Measurements from ENCODE around the gene ADAM19.
A peak's percentile ranks its signal among the peaks of the same experiment; 100 is the strongest.
"Not testable (repeated sequence)": the region's sequence is repeated elsewhere in the genome, so short reads cannot be mapped to it uniquely, and the experiment has no call there.

The ADAM19 gene

GRCh38 chr5:157458835-157459234 lies 116.7 kb downstream of the ADAM19 start:
- DNase-seq, result no peak

DNA sequence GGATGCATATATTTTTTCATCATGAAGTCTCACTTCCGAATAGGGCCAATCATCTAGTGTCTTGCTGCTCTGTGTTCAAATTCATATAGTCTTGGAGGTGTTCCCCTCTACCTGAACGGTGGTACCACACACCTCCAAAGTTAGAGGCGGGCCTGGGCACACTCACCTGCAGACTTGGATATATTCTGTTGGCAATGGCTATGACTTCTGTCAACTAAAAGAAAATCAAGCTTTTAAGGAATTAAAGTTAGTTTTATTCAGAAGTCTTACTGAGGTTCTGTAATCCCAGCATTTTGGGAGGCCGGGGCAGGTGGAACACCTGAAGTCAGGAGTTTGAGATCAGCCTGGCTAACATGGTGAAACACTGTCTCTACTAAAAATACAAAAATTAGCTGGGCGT lies 118.2 kb downstream of the ADAM19 start:
- DNase-seq, result no peak

DNA sequence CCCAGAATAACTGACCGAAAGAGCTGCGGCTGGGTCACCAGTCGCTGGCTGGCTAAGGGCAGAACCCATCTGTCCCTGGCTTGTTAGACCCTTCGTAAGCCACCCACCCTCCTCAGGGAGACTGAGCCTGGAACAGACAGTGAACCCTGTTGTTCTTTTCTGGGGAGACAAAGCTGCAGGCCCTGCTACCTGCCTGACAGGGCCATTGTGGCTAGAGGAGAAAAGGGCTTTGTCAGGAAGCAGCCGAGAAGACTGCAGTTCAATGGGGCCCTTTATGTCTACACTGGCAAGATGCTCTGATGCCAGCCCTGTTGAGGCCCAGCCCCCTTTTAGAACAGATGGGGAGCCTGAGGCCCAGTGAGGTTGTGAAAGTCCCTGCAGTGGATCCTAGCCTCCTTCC lies 119.3 kb downstream of the ADAM19 start:
- DNase-seq, result no peak

DNA sequence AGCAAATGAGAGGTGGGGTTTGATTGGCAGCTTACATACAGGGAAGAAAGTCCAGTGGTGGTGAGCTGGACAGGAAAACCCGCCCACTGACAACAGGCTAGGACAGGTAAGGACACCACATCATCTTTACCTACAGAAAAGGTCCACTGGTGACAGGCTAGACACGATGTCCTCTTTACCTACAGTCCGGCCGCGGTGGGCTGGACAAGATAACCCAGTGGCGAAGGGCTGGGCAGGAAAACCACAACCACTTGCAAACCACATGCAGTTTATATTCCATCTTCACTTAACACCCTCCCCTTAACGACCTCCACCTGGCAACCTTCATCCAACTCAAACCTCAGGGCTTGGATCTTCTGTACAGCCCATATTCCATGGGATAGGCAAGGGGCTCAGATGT lies 120.5 kb downstream of the ADAM19 start:
- no peak for DNase-seq

DNA sequence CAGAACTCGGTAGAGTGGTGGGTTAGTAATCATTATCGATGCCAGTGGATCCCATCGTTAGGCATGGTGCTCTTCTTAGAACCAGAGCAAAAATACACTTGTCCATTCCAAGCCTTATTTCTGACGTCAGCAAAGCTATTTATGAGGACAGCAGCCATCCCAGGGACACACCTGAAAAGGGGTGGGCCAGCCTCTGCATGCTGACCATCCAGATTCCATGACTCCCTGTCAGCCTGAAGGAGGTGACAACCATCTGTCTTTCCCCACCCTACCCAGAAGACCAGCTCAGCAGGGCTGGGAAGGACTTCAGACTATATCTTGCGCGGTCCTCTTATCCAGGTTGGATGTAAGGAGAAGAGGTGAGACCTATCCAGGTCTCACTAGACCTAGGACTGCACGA lies 121.3 kb downstream of the ADAM19 start:
- DNase-seq, result no peak

DNA sequence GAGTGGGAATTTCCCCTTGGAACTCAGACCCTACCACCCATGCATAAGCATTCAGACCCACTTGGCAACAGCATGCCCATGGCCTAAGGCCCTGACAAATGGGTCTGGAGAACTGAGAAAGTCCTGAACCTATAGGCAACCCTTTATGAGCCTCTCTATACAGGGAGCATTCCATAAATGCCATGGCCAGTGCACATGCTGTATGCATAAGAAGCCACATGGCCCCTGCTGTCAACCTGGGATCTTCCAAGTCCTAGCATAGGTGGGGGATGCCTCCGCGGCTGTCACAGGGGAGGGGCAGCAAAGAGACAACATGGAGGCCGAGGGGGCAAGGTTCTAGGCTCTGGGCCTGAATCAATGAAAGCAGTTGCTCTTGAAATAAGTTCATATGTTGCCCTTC lies 123.8 kb downstream of the ADAM19 start:
- DNase-seq, result no peak

DNA sequence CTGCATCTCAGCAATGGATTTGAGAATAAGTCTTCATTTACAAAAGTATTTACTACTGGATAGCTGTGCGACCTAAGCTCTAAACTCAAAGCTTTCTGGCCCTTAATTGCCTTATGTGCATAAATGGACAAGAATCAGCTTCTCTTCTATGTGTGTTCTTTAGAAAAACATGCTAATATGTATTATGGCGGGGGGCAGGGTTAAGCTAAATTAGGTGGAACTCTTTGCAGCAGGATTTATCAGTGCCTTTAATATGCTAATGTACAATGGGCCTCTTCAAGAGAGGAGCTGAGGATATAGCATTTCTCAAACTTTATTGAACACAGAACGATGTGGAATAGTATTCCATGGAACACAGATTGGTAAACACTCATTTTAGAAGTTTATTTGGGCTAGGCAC lies 125.6 kb downstream of the ADAM19 start:
- DNase-seq, result no peak

- no peak for DNase-seq
These were observed 126.4 kb downstream of the ADAM19 start for GRCh38 chr5:157449011-157449723.

DNA sequence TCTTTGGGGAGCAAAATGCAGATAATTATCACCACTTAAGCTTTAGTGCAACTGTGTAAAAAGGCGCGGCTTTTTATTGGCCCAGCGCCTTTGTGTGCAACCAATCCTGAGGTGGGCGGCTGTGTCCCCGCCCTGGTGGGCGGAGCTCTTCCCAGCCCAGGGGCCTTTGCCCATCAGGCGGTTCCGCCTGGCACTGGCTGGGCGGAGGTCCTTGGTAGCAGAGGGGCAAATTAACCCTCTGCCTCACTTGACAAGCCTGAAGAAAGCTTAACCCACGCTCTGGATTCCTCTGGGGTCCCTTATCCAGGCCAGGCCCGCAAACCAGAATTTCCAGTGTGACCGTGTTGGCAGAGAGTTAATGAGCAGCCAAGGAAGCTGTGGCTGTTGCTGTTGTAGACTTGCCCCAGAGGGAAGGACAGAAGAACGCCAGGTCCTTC lies 128.4 kb downstream of the ADAM19 start:
- DNase-seq, result no peak

DNA sequence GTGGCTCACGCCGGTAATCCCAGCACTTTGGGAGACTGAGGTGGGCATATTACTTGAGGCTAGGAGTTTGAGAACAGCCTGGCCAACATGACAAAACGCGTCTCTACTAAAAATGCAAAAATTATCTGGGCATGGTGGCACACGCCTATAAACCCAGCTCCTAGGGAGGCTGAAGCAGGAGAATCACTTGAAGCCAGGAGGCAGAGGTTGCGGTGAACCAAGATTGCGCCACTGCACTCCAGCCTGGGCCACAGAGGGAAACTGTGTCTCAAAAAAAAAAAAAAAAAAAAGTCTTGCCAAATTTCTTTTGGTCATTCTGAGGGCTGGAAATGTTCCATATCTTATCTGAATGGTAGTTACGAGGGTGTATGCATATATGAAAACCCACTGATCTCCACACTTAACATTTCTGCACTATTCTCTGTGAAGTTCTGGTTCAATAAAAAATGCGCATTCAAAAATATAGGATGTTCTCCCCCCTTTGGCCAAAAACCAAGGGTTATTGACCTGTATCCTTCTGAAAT lies 129.1 kb downstream of the ADAM19 start:
- no peak for DNase-seq

- DNase-seq, result no peak
These were observed 129.7 kb downstream of the ADAM19 start for GRCh38 chr5:157445745-157446411.

DNA sequence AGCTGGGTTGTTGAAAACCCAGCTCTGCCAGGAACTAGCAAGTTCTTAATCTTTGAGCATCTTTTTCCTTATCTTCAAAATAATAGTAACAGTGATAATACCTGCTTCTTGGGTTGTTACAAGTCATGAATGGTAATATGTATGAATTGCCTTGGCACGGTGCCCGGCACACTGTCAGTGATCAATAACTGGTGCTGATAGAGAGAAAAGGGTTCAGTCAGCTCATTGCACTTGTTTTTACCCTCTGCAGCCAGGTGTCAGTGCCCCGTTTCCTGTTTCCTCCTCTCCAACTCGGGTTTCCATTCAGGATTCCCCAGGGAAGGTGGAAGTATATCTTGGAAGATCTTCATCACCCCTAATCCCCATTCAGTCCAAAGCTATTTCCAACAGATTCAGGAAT lies 131.4 kb downstream of the ADAM19 start:
- DNase-seq, result no peak

DNA sequence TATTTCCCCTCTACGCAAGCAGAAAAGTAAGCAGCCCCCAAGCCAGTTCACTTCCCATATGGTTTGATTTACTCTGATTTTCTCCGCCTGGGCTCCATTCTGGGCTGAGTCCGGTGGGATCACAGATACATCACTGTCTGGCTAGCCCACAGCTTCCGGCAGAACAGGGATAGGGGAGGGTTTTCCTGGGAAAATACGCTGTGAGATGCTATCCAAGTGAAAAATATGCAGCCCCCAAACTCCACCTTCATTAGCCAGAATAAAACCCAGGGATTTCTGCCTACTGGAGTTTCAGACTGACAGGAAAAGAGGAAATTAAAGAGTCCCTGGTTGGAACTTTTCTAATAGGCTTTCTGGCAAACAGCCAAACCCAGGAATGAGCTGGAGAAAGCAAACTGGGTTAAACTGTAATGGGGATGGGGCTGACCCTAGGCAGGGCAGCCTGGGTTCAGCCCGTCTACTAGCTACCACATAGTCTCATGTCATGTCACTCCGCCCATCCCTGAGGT lies 132.5 kb downstream of the ADAM19 start:
- no peak for DNase-seq

DNA sequence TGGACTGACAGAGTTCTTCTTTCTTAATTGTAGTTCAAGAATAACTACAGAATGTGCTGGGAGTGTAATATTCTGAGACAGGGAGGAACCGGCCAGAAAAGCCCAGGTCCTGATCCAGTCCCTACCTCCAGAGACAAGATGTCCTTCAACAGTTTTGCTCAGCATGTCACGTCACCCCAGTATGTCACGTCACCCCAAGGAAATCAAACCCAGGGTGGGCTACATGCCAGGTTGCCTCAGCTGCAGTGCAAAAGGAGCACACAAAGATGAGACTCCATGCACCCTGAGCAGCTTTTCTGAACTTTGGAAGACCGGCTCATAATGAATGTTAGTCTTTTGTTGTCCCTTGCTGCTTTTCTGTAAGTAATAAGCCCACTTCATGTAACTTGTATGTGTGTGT lies 141.5 kb downstream of the ADAM19 start:
- no peak for DNase-seq

DNA sequence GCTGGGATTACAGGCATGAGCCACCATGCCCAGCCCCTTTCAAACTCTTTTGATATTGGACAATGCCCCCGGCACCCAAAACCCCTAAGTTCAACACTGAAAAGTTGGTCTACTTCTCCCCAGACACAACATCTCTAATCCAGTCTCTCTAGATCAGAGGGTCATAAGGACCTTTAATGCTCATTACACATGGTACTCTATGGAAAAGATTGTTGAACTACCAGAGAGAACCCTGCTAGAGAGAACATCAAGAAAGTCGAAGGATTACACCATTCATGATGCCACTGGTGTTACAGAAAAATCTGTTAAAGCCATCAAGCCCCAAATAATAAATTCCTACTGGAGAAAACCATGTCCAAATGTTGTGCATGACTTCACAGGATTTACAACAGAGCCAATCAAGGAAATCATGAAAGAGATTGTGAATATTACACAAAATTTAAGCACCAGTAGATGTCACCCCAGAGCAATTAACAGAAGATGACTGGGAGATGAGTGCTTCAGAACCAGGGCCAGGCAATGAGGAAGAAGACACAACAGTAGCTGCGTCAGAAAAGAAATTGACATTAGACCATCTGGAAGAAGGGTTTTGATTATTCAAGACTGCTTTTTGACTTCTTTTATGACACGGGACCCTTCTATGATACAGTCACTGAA lies 143.9 kb downstream of the ADAM19 start:
- DNase-seq, result peak; percentile 80

DNA sequence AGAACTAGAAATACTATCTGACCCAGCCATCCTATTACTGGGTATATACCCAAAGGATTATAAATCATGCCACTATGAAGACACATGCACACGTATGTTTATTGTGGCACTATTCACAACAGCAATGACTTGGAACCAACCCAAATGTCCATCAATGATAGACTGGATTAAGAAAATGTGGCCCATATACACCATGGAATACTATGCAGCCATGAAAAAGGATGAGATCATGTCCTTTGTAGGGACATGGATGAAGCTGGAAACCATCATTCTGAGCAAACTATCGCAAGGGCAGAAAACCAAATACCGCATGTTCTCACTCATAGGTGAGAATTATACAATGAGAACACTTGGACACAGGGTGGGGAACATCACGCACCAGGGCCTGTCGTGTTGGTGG lies 145.7 kb downstream of the ADAM19 start:
- DNase-seq, result not testable (repeated sequence)
